ENCODE measurements around the gene UPF1. TPM values are rescaled to one million over a fixed set of nuclear protein-coding genes. Genes with fewer than 3 reads are reported as not detected.
A peak's percentile ranks its signal among the peaks of the same experiment; 100 is the strongest.

The UPF1 gene
- total RNA-seq, 1 donor from 2014 or later: 110 TPM

DNA sequence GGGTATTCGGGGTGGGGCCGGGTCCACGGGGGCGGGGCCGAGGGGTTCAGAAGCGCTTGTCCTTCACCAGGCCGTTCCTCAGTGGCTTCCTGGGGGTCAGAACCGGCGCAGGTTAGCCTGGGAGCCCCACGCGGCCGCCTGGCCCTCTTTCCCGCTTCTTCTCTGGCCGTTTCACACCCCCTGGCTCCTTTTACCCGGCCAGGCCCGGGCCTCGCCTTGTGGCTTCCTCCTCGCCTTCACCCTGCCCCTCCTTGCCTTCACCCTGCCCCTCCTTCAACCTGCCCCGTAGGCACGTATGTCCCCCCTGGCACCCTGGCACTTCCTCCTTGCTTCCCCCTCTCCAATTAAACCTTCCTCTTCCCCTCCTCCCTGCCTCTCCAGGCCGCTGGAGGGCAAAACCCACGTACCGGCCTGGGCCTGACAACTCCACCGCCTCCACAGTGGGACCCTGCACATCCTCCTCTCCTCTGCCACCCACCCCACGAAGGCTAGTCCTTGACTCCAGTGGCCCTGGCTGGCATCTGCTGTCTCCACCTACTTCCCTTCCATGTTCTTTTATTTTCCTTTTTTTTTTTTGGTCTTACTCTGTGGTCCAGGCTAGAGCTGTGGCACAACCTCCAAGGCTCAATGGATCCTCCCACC, 38.9 kb downstream of the UPF1 start:
- no peak overlapping the region for H3K27ac Mint-ChIP-seq
- intact Hi-C loops (cut with micrococcal nuclease): no loop called here
- no peak overlapping the region for H3K4me3 Mint-ChIP-seq
- H3K36me3 Mint-ChIP-seq (ENCODE audit: low read depth): peaks cover 17% of the 10 kb centered on the region
- DNase-seq: no peak
- no peaks in the 10 kb centered on the region for H3K9me3 Mint-ChIP-seq
- H3K27me3 Mint-ChIP-seq: peaks cover 7% of the 10 kb centered on the region
- H3K4me1 Mint-ChIP-seq: peaks cover 5% of the 10 kb centered on the region

DNA sequence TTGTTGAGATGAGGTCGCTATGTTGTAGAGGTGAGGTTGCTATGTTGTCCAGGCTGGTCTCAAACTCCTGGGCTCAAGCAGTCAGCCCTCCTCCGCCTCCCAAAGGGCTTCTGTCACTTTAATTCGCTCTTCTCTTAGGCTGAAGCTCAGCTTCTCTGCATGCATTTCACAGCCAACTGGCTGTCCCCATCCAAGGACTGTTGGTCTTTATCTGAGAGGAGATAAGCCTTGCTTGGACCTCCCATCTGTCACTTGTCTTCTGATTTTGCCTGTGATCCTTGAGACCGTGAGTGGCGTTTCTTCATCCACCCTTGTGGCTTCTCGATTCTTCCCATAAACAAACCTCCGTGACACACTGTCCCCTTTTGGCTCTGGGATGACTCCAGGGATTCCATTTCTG, 39.8 kb downstream of the UPF1 start:
- H3K27me3 Mint-ChIP-seq: peaks cover 7% of the 10 kb centered on the region
- H3K4me3 Mint-ChIP-seq: no peak overlapping the region
- no peak overlapping the region for H3K27ac Mint-ChIP-seq

DNA sequence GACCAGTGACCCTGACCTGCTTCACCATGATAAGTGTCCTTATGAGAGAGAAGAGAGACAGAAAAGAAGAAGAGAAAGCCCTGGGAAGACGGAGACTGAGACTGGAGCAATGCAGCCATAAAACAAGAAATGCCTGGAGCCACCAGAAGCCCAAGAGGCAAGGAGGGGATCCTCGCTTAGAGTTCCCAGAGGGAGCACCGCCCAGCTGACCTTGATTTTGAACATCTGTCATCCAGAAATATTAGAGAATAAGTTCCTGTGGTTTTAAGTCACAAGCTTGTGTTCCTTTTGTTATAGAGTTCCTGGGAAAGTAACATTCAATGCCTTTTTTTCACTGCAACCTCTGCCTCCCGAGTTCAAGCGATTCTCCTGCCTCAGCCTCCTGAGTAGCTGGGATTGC, 44.0 kb downstream of the UPF1 start:
- intact Hi-C loops (cut with micrococcal nuclease): no loop called here
- Mint-ChIP-seq H3K4me3 (no peak overlapping the region), H3K27me3 (peaks cover 7% of the 10 kb centered on the region), H3K9me3 (no peaks in the 10 kb centered on the region), H3K4me1 (peaks cover 5% of the 10 kb centered on the region), H3K36me3 (ENCODE audit: low read depth) (no peaks in the 10 kb centered on the region), H3K27ac (no peak overlapping the region)
- no peak for DNase-seq

More for the DNA sequence above, 39.8 kb downstream of the UPF1 start:
- Mint-ChIP-seq H3K36me3 (ENCODE audit: low read depth) (peaks cover 12% of the 10 kb centered on the region), H3K9me3 (no peaks in the 10 kb centered on the region), H3K4me1 (peaks cover 5% of the 10 kb centered on the region)
- intact Hi-C loops (cut with micrococcal nuclease): no loop called here
- no peak for DNase-seq

- H3K36me3 Mint-ChIP-seq (ENCODE audit: low read depth): no peaks in the 10 kb centered on the region
- no peak for DNase-seq
- no peaks in the 10 kb centered on the region for H3K9me3 Mint-ChIP-seq
- intact Hi-C loops (cut with micrococcal nuclease): no loop called here
- no peak overlapping the region for H3K4me3 Mint-ChIP-seq
- peaks cover under 1% of the 10 kb centered on the region for H3K27me3 Mint-ChIP-seq
- no peaks in the 10 kb centered on the region for H3K4me1 Mint-ChIP-seq
- H3K27ac Mint-ChIP-seq: no peak overlapping the region
Measured at GRCh38 chr19:18876865-18877264, 45.1 kb downstream of the UPF1 start.

DNA sequence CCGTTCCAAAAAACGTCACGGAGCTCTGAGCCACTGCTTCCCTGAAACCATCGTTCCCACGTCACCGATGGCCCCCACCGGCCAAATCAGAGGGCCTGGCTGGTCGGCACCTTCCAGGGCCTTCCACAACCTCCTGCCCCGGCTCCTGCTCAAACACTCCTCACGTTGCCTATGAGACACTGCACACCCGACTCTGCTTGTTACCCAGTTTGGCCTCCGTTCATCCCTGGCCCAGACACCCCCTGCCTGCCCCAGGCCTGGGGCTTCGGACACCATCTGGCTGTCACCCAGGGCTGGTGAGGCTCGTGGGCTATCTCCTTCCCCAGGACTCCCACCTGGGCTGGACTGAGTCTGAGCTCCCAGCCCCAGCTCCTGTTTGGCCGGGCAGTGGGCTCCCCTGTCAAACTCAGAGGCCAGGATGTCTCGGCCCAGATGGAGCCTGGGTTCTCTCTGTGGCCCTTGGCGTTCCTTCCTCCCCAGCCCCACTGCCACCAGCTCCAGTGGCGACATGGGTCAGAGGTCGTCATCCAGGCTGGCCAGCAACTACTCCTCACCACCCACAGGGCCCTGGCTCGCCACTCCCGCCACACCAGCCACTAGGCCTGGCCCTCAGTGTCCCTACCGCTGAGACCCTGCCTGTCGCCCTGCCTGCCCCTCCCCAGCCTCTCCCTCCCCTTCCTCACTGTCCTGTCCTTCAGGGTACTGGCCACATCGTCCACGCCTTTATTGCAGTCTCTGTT, 46.5 kb downstream of the UPF1 start:
- Mint-ChIP-seq H3K27me3 (no peaks in the 10 kb centered on the region), H3K4me3 (no peak overlapping the region), H3K27ac (no peak overlapping the region), H3K36me3 (ENCODE audit: low read depth) (no peaks in the 10 kb centered on the region), H3K9me3 (no peaks in the 10 kb centered on the region), H3K4me1 (no peaks in the 10 kb centered on the region)
- no peak for DNase-seq
- intact Hi-C loops (cut with micrococcal nuclease): no loop called here

GRCh38 chr19:18878858-18879578, 47.3 kb downstream of the UPF1 start:
- Mint-ChIP-seq H3K9me3 (no peaks in the 10 kb centered on the region), H3K4me1 (no peaks in the 10 kb centered on the region), H3K36me3 (ENCODE audit: low read depth) (no peaks in the 10 kb centered on the region), H3K27ac (no peak overlapping the region), H3K4me3 (no peak overlapping the region), H3K27me3 (no peaks in the 10 kb centered on the region)
- intact Hi-C loops (cut with micrococcal nuclease): no loop called here
- DNase-seq: no peak

- peak; percentile 76 for DNase-seq
- Mint-ChIP-seq H3K27ac (no peak overlapping the region), H3K4me1 (no peaks in the 10 kb centered on the region), H3K36me3 (ENCODE audit: low read depth) (no peaks in the 10 kb centered on the region), H3K4me3 (no peak overlapping the region), H3K9me3 (no peaks in the 10 kb centered on the region), H3K27me3 (no peaks in the 10 kb centered on the region)
- intact Hi-C loops (cut with micrococcal nuclease): no loop called here
Measured at GRCh38 chr19:18879579-18880373, 48.0 kb downstream of the UPF1 start.

DNA sequence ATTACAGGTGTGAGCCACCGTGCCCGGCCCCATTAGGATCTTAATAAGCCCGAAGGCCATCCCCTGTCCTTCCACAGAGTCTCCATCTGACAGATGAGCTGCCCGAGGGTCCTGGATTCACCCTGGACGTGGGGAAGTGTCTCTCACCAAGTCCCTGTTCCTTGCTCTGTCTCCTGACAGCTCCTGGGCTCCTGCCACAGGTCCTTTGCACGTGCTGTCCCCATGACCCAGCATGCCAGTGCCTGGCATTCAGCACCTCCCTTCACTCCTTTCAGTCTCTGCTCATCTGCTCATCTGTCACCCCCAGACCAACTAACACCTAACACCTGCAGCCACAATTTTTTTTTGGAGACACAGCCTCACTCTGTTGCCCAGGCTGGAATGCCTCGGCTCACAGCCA, 49.7 kb downstream of the UPF1 start:
- H3K4me1 Mint-ChIP-seq: no peaks in the 10 kb centered on the region
- intact Hi-C loops (cut with micrococcal nuclease): no loop called here
- DNase-seq: no peak
- no peaks in the 10 kb centered on the region for H3K36me3 Mint-ChIP-seq (ENCODE audit: low read depth)
- H3K27me3 Mint-ChIP-seq: no peaks in the 10 kb centered on the region
- H3K27ac Mint-ChIP-seq: no peak overlapping the region
- H3K4me3 Mint-ChIP-seq: no peak overlapping the region
- no peaks in the 10 kb centered on the region for H3K9me3 Mint-ChIP-seq

DNA sequence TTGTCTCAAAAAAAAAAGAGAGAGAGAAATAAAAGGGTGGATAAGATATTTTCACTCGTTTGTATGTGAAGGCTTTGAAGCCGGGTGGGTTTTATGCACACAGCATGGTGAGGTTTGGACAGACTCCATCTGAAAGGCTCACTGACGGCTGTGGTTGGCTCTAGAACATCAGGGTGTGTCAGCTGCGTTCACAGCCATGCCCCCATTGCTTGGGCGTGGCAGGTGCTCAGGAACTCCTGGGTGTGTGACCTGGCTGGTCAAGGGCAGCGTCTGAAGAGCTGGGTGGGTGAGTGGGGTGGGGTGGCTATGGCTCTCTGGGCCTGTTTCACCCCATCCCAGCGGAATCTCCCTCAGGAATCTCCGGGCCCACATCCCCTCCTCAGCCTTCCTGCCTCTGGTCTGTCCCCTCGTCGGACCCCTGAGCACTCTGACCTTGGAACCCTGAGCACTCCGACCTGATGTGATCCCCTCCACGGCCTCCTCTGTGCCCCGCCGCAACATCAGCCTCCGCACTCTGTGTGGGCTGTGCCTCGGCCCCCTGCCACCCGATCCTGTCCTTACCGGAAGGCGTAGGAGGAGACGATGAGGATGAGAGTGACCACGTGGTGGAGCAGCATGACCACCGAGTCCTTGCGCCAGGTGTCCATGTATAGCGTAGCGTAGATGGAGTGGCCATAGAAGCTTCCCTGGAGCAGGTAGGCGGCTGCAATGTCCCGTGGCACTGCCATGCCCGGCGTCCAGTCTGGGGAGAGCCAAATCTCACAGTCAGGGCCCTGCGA, 52.0 kb downstream of the UPF1 start:
- no peaks in the 10 kb centered on the region for H3K27me3 Mint-ChIP-seq
- no peak overlapping the region for H3K4me3 Mint-ChIP-seq
- no peak overlapping the region for H3K27ac Mint-ChIP-seq
- intact Hi-C loops (cut with micrococcal nuclease): no loop called here
- no peak for DNase-seq
- H3K4me1 Mint-ChIP-seq: no peaks in the 10 kb centered on the region
- no peaks in the 10 kb centered on the region for H3K36me3 Mint-ChIP-seq (ENCODE audit: low read depth)
- H3K9me3 Mint-ChIP-seq: no peaks in the 10 kb centered on the region

- Mint-ChIP-seq H3K36me3 (ENCODE audit: low read depth) (no peaks in the 10 kb centered on the region), H3K27me3 (peaks cover 4% of the 10 kb centered on the region), H3K4me3 (no peak overlapping the region), H3K4me1 (no peaks in the 10 kb centered on the region), H3K9me3 (no peaks in the 10 kb centered on the region), H3K27ac (no peak overlapping the region)
- DNase-seq: no peak
- intact Hi-C loops (cut with micrococcal nuclease): no loop called here
Measured at GRCh38 chr19:18886972-18887371, 55.2 kb downstream of the UPF1 start.

DNA sequence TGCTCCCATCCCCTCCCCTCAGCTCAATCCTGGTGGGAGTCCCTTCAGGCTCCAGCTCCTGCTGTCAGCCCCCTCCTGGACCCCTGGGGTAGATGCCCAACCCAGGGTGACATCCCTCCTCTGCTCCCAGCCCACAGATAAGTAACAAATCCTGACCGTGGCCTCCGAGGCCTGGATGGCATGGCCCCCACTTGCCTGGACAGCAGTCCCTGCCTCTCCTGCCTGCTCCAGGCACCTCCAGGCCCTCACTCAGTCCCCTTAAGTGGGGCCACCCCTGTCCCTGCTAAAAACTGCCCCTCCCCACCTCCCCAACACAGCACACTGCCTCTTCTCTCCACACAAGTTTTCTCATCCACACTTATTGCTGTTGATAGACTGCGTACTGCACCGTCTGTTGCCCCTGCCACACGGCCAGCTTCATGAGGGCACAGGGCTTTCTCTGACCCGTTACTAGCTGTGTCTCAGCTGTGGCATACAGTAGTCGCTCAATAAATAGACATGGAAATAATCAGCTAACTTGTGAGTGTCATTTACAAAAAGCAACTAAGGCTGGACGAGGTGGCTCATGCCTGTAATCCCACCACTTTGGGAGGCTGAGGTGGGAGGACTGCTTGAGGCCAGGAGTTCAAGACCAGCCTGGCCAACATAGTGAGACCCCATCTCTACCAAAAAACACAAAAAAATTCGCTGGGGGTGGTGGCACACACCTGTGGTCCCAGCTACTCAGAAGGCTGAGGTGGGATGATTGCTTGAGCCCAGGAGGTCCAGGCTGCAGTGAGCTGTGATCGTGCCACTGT, 58.4 kb downstream of the UPF1 start:
- no peak for DNase-seq
- peaks cover 17% of the 10 kb centered on the region for H3K27me3 Mint-ChIP-seq
- no peaks in the 10 kb centered on the region for H3K36me3 Mint-ChIP-seq (ENCODE audit: low read depth)
- no peaks in the 10 kb centered on the region for H3K9me3 Mint-ChIP-seq
- no peak overlapping the region for H3K27ac Mint-ChIP-seq
- H3K4me3 Mint-ChIP-seq: no peak overlapping the region
- intact Hi-C loops (cut with micrococcal nuclease): no loop called here
- H3K4me1 Mint-ChIP-seq: no peaks in the 10 kb centered on the region

DNA sequence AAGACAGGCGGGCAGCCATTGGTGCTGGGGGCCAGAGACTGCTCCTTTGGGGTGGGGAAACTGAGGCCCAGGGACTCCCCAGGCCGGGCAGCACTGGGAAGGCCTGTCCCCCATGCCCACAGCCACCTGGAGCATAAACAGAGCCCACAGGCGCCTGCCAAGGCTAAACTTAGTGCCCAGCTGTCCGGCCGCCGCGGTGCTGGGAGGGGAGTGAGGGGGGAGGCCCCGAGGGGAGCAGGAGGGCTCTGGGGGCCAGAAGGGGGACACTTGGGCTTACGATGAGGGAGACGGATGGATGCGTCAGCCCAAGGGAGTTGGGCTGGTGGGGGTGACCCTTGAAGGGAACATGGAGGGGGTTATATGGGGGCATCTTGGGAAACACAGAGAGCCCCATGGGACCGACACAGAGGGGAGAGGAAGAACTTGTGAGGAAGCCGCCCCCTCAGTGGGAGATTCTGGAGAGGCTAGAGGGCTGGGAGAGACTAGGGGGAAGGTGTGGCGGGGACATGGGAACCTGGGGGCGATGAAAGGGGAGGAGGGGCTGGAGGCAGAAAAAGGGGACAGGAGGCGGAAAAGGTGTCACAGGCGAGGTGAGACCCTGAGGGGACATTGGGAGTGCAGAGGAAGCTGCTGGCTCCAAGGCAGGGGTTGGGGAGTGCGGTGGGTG, 62.0 kb downstream of the UPF1 start:
- Mint-ChIP-seq H3K9me3 (no peaks in the 10 kb centered on the region), H3K36me3 (ENCODE audit: low read depth) (peaks cover 2% of the 10 kb centered on the region), H3K27ac (no peak overlapping the region), H3K4me3 (no peak overlapping the region), H3K4me1 (peaks cover 2% of the 10 kb centered on the region), H3K27me3 (peaks cover 30% of the 10 kb centered on the region)
- intact Hi-C loops (cut with micrococcal nuclease): no loop called here
- no peak for DNase-seq

All from activated CD4-positive, alpha-beta T cell treated with anti-CD3 and anti-CD28 coated beads, Interleukin-2, amount 10 ng/mL, durations not matched to agents 24 days and 14 days (primary cell).